Panc1 (cell line): Measurements from ENCODE around the gene STKLD1. TPM values are rescaled to one million over a fixed set of nuclear protein-coding genes. Genes with fewer than 3 reads are reported as not detected.

Source experiments
- ATAC-seq: fragments of 200-7000 bp; cut with Tn5 transposase; 2 replicates; pipeline ENCODE4 v1.9.1; 2020; ENCODE audit warnings: mild to moderate bottlenecking, moderate library complexity
- BruUV-seq: library from RNA; stranded (reverse); fragments of 400-500 nt; replicated peaks from 2 replicates; lab custom pipeline; 2021; lab: Mats Ljungman, UMichigan
- CTCF ChIA-PET: fragments of 300-600 bp; sonication (Branson Sonifier 250); formaldehyde crosslinking; loops from one replicate; lab custom pipeline; 2022; ENCODE audit warnings: antibody characterized with exemption; lab: Charles Lee
- POLR2A ChIA-PET: fragments of 300-600 bp; sonication (Branson Sonifier 250); formaldehyde crosslinking; loops from one replicate; lab custom pipeline; 2022; ENCODE audit warnings: antibody characterized with exemption; lab: Charles Lee
- DNase-seq: peaks from one replicate; pipeline ENCODE4 v3.0.0-alpha.2; 2010; ENCODE audit warnings: low read depth, low spot score
- H3K27ac ChIP-seq: 2 replicates; pipeline ENCODE4 v1.5.1; 2011; ENCODE audit warnings: mild to moderate bottlenecking, low read length, inconsistent platforms
- H3K27me3 ChIP-seq: fragments of 200-500 bp; sonication (Bioruptor generic); 2 replicates; pipeline ENCODE4 v1.6.0; 2014; ENCODE audit warnings: low read length, inconsistent platforms; ENCODE audit not compliant: control insufficient read depth, insufficient read depth
- H3K36me3 ChIP-seq: fragments of 200-500 bp; sonication (Bioruptor generic); 2 replicates; pipeline ENCODE4 v1.5.1; 2014; ENCODE audit warnings: inconsistent platforms, mild to moderate bottlenecking, low read length, moderate library complexity; ENCODE audit not compliant: control insufficient read depth, insufficient read depth
- H3K4me1 ChIP-seq: 2 replicates; pipeline ENCODE4 v1.5.1; 2011; ENCODE audit warnings: inconsistent platforms, mild to moderate bottlenecking, low read length, moderate library complexity; ENCODE audit not compliant: control insufficient read depth, insufficient read depth
- H3K4me3 ChIP-seq, 2 experiments: 2 replicates each; pipeline ENCODE4 v1.5.1; 2011 to 2012; ENCODE audit warnings: low read depth in 2 of 2, low read length in 2 of 2, mild to moderate bottlenecking in 2 of 2, inconsistent platforms in 1 of 2, moderate library complexity in 1 of 2
- H3K9me3 ChIP-seq: fragments of 200-500 bp; sonication (Bioruptor generic); 2 replicates; pipeline ENCODE4 v1.5.1; 2014; ENCODE audit warnings: low read depth, mild to moderate bottlenecking, inconsistent platforms, low read length, moderate library complexity; ENCODE audit not compliant: control insufficient read depth, insufficient read depth
- CTCF ChIP-seq: fragments of 450-650 bp; IDR thresholded peaks from 2 replicates; pipeline ENCODE4 v1.5.1; 2017; ENCODE audit warnings: mild to moderate bottlenecking
- POLR2AphosphoS5 ChIP-seq: IDR thresholded peaks from 2 replicates; pipeline ENCODE4 v1.6.1; 2012; ENCODE audit warnings: mild to moderate bottlenecking, low read depth, low read length, moderate library complexity
- REST ChIP-seq, 2 experiments: IDR thresholded peaks; 2 replicates each; pipeline ENCODE4 v1.6.1; 2011 to 2012; ENCODE audit warnings: low read depth in 2 of 2, control low read depth in 1 of 2, low read length in 1 of 2, mild to moderate bottlenecking in 1 of 2, moderate library complexity in 1 of 2; ENCODE audit not compliant: insufficient read depth in 1 of 2
- SIN3A ChIP-seq: IDR thresholded peaks from 2 replicates; pipeline ENCODE4 v1.6.1; 2012; ENCODE audit warnings: low read depth, mild to moderate bottlenecking, low read length, moderate library complexity, borderline replicate concordance; ENCODE audit not compliant: insufficient read depth
- TCF7L2 ChIP-seq: IDR thresholded peaks from 2 replicates; pipeline ENCODE4 v1.6.1; 2011; ENCODE audit warnings: mild to moderate bottlenecking, low read depth, low read length, inconsistent platforms
- in situ Hi-C: cut with HindIII; loops from 2 replicates; pipeline ENCODE4 v1.10.0; 2016; ENCODE audit warnings: low sequenced_read_pairs, low pct_unique_long_range_greater_than_20kb
- intact Hi-C: fragments of 100-400 bp; cut with micrococcal nuclease; formaldehyde crosslinking; loops from one replicate; pipeline ENCODE4 v1.10.0; 2022; ENCODE audit not compliant: unreplicated experiment
- total RNA-seq: library from RNA; stranded (reverse); gene quantifications from one replicate; pipeline ENCODE4 v1.2.1, GENCODE V29; 2021; ENCODE audit not compliant: unreplicated experiment

Gene STKLD1
- total RNA-seq, 1 experiment from 2014 or later: 0.74 TPM

GRCh38 chr9:133344979-133345378 is 31.2 kb upstream of the STKLD1 start:
- no peak overlapping the region for H3K4me3 ChIP-seq
- intact Hi-C loops (no loop called here), in situ Hi-C loops (no loop called here)
- POLR2A ChIA-PET: no interaction called here
- no peaks in the 10 kb centered on the region for H3K27me3 ChIP-seq
- no peak overlapping the region for H3K27ac ChIP-seq
- TF ChIP-seq CTCF (no peak), TCF7L2 (no peak), SIN3A (no peak), REST (IDR thresholded peaks at IDR 0.05; ENCODE audit: insufficient read depth in 1 of 2, low read depth in 2 of 2, low read length in 1 of 2) (no peak), POLR2AphosphoS5 (no peak)
- DNase-seq: no peak
- no peak for ATAC-seq
- no TSS peak for BruUV-seq
- CTCF ChIA-PET: no interaction called here
- peaks cover 10% of the 10 kb centered on the region for H3K4me1 ChIP-seq
- peaks cover 15% of the 10 kb centered on the region for H3K36me3 ChIP-seq
- H3K9me3 ChIP-seq: no peaks in the 10 kb centered on the region

- intact Hi-C loops (no loop called here), in situ Hi-C loops (no loop called here)
- peaks cover 14% of the 10 kb centered on the region for H3K4me1 ChIP-seq
- BruUV-seq: no TSS peak
- no peak overlapping the region for H3K27ac ChIP-seq
- ChIA-PET CTCF (no interaction called here), POLR2A (no interaction called here)
- DNase-seq (no peak), ATAC-seq (no peak)
- no peaks in the 10 kb centered on the region for H3K9me3 ChIP-seq
- H3K27me3 ChIP-seq: no peaks in the 10 kb centered on the region
- no peak overlapping the region for H3K4me3 ChIP-seq
- no peak for TF ChIP-seq TCF7L2
- TF ChIP-seq POLR2AphosphoS5: no peak
- TF ChIP-seq CTCF: no peak
- H3K36me3 ChIP-seq: peaks cover 16% of the 10 kb centered on the region
Measured at GRCh38 chr9:133345596-133345995, 30.6 kb upstream of the STKLD1 start.
